Liver (tissue), 3 donors: Measurements from ENCODE around the gene SERP2.

ENCODE experiments used
- EGR1 ChIP-seq, 2 donors: IDR thresholded peaks; 2 replicates each; pipeline ENCODE4 v1.6.1; 2016 to 2018; ENCODE audit warnings: antibody characterized with exemption in 2 of 2, low read depth in 2 of 2
- TAF1 ChIP-seq: conservative IDR thresholded peaks from 2 replicates; pipeline ENCODE4 v1.6.1; 2016; ENCODE audit warnings: antibody characterized with exemption, mild to moderate bottlenecking
- TF ChIP-seq, protein P1 (sequence below): fragments of 150-350 bp; IDR thresholded peaks from 2 replicates; pipeline ENCODE4 v1.5.1; 2017; ENCODE audit warnings: improper control_type of control experiment, low read depth, low read length; ENCODE audit not compliant: missing input control
- TF ChIP-seq, protein P2 (sequence below): IDR thresholded peaks from 2 replicates; pipeline ENCODE4 v1.6.1; 2016; ENCODE audit warnings: antibody characterized with exemption, mild to moderate bottlenecking
- donor health status: healthy.
- donor health status: healthy.

DNA sequence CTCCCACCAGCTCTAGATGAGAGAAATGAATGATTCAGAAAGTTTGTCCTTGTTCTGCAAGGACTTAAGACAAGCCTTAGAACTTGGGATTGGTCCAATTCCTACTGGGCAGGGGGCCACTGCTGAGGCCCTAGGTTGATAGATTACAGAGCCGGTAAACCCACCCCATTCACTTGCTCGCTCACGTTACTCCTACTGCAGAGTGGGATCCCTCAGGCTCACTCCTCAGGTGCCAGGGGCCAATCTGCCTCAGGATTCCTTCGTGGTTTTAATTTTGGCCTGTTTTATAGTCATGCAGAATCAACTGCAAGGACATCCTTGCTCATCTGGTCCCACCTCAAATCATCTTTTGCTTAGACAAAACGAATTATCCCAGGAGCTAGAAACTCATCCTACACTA lies 59.0 kb downstream of the SERP2 start:
- TF ChIP-seq TAF1 (no peak), EGR1 (IDR thresholded peaks at IDR 0.05; ENCODE audit: low read depth in 2 of 2) (no peak)
- TF ChIP-seq, protein P1, sequence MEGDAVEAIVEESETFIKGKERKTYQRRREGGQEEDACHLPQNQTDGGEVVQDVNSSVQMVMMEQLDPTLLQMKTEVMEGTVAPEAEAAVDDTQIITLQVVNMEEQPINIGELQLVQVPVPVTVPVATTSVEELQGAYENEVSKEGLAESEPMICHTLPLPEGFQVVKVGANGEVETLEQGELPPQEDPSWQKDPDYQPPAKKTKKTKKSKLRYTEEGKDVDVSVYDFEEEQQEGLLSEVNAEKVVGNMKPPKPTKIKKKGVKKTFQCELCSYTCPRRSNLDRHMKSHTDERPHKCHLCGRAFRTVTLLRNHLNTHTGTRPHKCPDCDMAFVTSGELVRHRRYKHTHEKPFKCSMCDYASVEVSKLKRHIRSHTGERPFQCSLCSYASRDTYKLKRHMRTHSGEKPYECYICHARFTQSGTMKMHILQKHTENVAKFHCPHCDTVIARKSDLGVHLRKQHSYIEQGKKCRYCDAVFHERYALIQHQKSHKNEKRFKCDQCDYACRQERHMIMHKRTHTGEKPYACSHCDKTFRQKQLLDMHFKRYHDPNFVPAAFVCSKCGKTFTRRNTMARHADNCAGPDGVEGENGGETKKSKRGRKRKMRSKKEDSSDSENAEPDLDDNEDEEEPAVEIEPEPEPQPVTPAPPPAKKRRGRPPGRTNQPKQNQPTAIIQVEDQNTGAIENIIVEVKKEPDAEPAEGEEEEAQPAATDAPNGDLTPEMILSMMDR = no peak
- TF ChIP-seq, protein P2, sequence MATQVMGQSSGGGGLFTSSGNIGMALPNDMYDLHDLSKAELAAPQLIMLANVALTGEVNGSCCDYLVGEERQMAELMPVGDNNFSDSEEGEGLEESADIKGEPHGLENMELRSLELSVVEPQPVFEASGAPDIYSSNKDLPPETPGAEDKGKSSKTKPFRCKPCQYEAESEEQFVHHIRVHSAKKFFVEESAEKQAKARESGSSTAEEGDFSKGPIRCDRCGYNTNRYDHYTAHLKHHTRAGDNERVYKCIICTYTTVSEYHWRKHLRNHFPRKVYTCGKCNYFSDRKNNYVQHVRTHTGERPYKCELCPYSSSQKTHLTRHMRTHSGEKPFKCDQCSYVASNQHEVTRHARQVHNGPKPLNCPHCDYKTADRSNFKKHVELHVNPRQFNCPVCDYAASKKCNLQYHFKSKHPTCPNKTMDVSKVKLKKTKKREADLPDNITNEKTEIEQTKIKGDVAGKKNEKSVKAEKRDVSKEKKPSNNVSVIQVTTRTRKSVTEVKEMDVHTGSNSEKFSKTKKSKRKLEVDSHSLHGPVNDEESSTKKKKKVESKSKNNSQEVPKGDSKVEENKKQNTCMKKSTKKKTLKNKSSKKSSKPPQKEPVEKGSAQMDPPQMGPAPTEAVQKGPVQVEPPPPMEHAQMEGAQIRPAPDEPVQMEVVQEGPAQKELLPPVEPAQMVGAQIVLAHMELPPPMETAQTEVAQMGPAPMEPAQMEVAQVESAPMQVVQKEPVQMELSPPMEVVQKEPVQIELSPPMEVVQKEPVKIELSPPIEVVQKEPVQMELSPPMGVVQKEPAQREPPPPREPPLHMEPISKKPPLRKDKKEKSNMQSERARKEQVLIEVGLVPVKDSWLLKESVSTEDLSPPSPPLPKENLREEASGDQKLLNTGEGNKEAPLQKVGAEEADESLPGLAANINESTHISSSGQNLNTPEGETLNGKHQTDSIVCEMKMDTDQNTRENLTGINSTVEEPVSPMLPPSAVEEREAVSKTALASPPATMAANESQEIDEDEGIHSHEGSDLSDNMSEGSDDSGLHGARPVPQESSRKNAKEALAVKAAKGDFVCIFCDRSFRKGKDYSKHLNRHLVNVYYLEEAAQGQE = no peak
